HUES64 (cell line): ENCODE data around the gene NIPAL1.

Source experiments
- H3K27ac ChIP-seq: 2 replicates; pipeline ENCODE4 v1.7.0; 2013; ENCODE audit warnings: low read depth, low read length, inconsistent platforms
- H3K27me3 ChIP-seq: 2 replicates; pipeline ENCODE4 v1.6.1; 2013; ENCODE audit warnings: mild to moderate bottlenecking, low read length; ENCODE audit not compliant: insufficient read depth
- H3K36me3 ChIP-seq: 2 replicates; pipeline ENCODE4 v1.6.1; 2013; ENCODE audit warnings: mild to moderate bottlenecking, low read length; ENCODE audit not compliant: insufficient read depth
- H3K4me1 ChIP-seq: 2 replicates; pipeline ENCODE4 v1.6.1; 2013; ENCODE audit warnings: mild to moderate bottlenecking, low read length, moderate library complexity; ENCODE audit not compliant: insufficient read depth
- H3K4me3 ChIP-seq: 2 replicates; pipeline ENCODE4 v1.5.1; 2013; ENCODE audit warnings: mild to moderate bottlenecking, low read length, moderate library complexity
- H3K9ac ChIP-seq: 2 replicates; pipeline ENCODE4 v1.6.1; 2013; ENCODE audit warnings: mild to moderate bottlenecking, low read depth, low read length
- H3K9me3 ChIP-seq: 2 replicates; pipeline ENCODE4 v1.6.1; 2013; ENCODE audit warnings: low read depth, low read length; ENCODE audit not compliant: insufficient read depth
- WGBS: fragments of 150-250, 120-280 bp; methylation state at CpG from one replicate; pipeline ENCODE4 v1.1.7; 2013; ENCODE audit warnings: missing lambda C conversion rate; 5-methylcytosine and 5-hydroxymethylcytosine counted together

Gene NIPAL1

DNA sequence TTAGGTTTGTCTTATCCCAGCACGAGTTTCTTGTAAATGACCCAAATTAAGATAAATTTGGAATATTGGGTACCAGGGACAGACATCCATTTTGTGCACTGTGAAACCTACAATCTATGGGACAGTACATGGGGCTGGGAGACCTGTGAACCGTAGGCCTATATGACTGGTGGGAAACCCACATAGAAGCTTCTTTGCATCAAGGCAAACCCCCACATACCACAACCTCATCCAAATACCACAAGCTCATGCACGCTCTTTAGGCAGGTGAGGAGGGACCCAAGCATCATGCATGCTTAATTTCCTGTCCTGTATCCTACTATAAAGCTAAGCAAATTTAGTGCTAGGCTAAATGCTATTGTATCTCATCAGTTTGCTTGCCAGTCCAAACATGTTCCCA is 47.8 kb downstream of the NIPAL1 start:
- Histone ChIP-seq H3K4me1 (no peaks in the 10 kb centered on the region), H3K27me3 (no peaks in the 10 kb centered on the region), H3K9ac (no peak overlapping the region), H3K9me3 (no peaks in the 10 kb centered on the region), H3K36me3 (no peaks in the 10 kb centered on the region), H3K4me3 (no peak overlapping the region), H3K27ac (no peak overlapping the region)
- WGBS, result 92% methylated on average over 3 of the region's 3 CpGs

DNA sequence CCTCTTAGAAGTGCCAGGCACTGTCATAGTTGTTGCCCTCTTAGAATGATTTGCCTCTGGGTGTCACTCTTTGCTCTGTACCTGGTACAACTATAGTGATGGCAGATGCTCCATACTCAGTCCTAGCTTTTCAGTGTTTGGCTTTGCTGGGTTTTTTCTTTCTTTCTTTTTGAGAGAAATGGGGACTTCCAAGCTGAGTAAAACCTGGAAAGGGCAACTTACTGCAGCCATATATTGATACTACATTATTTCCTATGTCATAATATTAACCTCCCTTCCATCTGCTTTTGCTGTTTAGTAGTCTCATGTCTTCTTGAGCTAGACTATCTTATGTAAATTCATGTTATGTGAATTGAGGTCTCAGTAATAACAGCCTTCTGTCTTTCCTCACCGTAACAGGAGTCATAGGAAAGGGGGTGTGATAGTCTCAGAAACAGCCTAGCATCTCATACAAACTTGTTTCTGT is 49.0 kb downstream of the NIPAL1 start:
- Histone ChIP-seq H3K4me1 (no peaks in the 10 kb centered on the region), H3K9me3 (no peaks in the 10 kb centered on the region), H3K4me3 (no peak overlapping the region), H3K36me3 (no peaks in the 10 kb centered on the region), H3K9ac (no peak overlapping the region), H3K27ac (no peak overlapping the region), H3K27me3 (no peaks in the 10 kb centered on the region)
- WGBS, result 100% methylated on average over 1 of the region's 1 CpG

DNA sequence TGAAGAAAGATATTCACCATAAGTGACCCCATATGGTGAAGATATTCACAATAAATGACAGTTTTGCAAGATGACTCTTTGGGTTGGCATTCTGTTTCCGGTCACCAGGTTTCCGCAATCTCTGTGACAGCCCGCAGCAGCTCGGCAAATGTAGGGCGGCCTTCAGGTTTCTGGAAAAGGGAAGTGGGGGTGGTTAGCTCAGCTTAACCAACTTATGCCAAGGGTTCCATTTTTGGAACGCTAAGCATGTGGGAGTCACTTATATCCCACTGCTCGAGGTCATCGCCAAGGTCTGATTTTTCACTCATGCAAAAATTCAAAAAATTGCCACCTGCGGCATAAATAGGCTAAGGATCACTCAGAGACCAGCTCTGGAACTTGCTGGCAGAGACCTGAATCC is 51.0 kb downstream of the NIPAL1 start:
- Histone ChIP-seq H3K4me1 (no peaks in the 10 kb centered on the region), H3K27ac (no peak overlapping the region), H3K27me3 (no peaks in the 10 kb centered on the region), H3K36me3 (no peaks in the 10 kb centered on the region), H3K4me3 (no peak overlapping the region), H3K9ac (no peak overlapping the region), H3K9me3 (no peaks in the 10 kb centered on the region)
- 86% methylated on average over 9 of the region's 9 CpGs for WGBS

DNA sequence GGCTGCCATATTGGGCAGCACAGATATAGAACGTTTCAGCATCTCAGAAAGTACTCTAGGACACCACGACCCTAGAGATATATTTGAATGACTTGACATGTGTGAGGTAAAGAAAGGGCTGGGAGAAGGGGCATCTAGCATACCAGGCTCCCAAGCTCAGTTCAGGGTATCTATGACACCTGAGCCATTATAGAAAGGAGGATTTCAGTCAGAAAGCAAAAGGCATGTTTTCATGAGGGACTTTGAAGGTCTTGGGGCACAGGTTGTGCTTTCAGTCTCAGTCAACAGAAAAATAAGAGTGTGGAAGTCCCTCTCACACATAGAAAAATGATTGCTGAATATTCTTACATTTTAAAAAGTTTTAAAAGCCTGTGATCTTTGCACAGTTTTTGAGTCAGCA is 51.6 kb downstream of the NIPAL1 start:
- Histone ChIP-seq H3K27ac (no peak overlapping the region), H3K9me3 (no peaks in the 10 kb centered on the region), H3K27me3 (no peaks in the 10 kb centered on the region), H3K4me1 (no peaks in the 10 kb centered on the region), H3K4me3 (no peak overlapping the region), H3K9ac (no peak overlapping the region), H3K36me3 (no peaks in the 10 kb centered on the region)
- 96% methylated on average over 2 of the region's 2 CpGs for WGBS

DNA sequence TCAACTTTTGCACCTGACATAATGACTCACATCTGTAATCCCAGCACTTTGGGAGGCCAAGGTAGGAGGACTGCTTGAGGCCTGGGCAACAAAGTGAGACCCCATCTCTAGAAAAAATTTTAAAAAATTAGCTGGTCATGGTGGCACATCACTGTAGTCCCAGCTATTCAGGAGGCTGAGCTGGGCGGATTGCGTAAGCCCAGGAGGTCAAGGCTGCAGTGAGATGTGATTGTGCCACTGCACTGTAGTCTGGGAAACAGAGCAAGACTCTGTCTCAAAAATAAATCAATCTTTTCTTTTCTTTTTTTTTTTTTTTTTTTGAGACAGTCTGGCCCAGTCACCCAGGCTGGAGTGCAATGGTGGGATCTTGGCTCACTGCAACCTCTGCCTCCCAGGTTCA is 52.5 kb downstream of the NIPAL1 start:
- Histone ChIP-seq H3K4me1 (no peaks in the 10 kb centered on the region), H3K4me3 (no peak overlapping the region), H3K36me3 (no peaks in the 10 kb centered on the region), H3K27ac (no peak overlapping the region), H3K9me3 (no peaks in the 10 kb centered on the region), H3K27me3 (no peaks in the 10 kb centered on the region), H3K9ac (no peak overlapping the region)
- WGBS, result 38% methylated on average over 2 of the region's 2 CpGs

DNA sequence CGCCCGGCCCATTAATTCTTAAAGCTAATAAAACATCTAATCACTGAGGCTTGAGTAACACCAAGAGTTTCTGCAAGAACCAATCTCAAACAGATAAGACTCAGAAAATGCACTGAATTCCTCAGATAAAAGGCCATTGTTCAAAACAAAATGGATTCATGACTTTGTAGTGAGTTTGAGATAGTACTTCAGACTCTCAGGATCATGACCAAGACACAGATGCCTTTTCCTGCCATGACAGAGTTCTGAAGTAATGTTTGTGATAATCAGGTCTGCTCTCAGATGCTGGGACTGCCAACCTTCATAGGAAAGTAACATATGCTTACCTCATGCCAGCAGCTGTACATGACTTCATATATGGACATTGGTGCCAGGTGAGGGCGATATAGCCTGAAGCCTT is 54.6 kb downstream of the NIPAL1 start:
- WGBS, result 97% methylated on average over 3 of the region's 3 CpGs
- H3K4me3 ChIP-seq, result no peak overlapping the region
- H3K4me1 ChIP-seq, result no peaks in the 10 kb centered on the region
- no peak overlapping the region for H3K27ac ChIP-seq
- H3K27me3 ChIP-seq, result no peaks in the 10 kb centered on the region
- H3K9me3 ChIP-seq, result no peaks in the 10 kb centered on the region
- no peak overlapping the region for H3K9ac ChIP-seq
- H3K36me3 ChIP-seq, result no peaks in the 10 kb centered on the region

DNA sequence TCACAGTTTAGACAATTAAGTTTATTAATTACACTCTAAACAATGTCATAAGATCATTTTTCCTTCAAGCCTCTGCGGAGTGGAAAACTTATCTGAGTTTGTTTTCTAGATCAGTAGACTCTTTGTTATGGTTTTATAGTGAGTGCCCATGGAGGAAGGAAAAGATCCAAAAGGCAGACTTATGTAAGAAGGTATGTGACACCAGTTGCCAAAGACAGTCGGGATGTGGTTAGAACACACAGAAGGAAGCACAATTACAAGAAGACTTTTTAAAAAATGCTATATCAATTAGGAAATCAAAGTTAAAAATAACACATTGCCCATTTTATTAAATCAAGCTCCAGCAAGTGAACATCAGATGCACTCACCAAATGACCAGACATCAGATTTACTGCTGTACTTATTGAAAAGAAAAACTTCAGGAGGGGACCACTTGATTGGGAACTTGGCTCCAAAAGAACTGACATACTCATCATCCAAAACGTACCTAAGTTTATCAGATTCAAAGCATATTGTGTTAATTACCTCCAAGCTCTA is 57.1 kb downstream of the NIPAL1 start:
- Histone ChIP-seq H3K4me1 (no peaks in the 10 kb centered on the region), H3K27ac (no peak overlapping the region), H3K9me3 (no peaks in the 10 kb centered on the region), H3K9ac (no peak overlapping the region), H3K27me3 (no peaks in the 10 kb centered on the region), H3K4me3 (no peak overlapping the region), H3K36me3 (no peaks in the 10 kb centered on the region)
- WGBS, result 88% methylated on average over 3 of the region's 3 CpGs

DNA sequence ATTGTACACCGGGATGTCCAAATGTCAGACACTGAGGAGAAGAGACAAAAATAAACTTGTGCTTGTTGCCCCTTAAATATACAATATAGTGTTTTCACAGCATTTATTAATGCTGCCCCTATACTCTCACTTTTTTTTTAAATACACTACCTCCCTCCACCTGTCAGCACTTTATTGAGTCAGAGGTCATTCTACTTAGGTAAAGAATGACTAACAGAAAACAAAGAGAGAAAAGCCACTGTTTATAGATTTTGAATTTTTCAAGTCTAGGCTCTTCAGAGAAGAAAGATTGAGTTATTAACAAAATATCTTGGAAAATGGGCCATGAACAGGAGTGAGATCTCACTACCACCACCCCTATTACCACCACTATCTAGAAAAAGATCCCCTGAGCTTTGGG is 58.1 kb downstream of the NIPAL1 start:
- Histone ChIP-seq H3K27ac (no peak overlapping the region), H3K4me3 (no peak overlapping the region), H3K9me3 (no peaks in the 10 kb centered on the region), H3K27me3 (no peaks in the 10 kb centered on the region), H3K4me1 (no peaks in the 10 kb centered on the region), H3K9ac (no peak overlapping the region), H3K36me3 (no peaks in the 10 kb centered on the region)
- 100% methylated on average over 1 of the region's 1 CpG for WGBS

DNA sequence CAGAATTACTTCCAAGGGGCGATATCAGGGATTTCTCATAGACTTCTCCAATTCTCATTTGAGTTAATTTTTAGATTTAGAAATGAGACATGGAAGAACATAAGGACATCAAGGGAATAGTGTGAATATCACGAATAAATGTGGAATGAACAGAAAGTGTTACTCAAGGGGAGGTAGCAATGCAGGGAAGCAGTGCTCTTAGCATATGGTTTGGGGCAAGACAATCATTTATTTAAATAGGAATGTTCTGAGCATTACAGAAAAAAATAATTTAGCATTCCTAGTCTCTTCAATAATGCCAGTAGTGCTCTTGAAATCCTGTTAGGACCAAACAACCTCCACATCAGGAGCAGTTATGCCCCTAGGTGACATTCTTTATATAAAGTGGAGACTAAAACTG is 61.9 kb downstream of the NIPAL1 start:
- 42% methylated on average over 2 of the region's 2 CpGs for WGBS
- no peaks in the 10 kb centered on the region for H3K9me3 ChIP-seq
- H3K4me1 ChIP-seq, result 0 out of 2 replicates have a peak, but pooled peaks cover 4% of the 10 kb centered on the region
- no peak overlapping the region for H3K9ac ChIP-seq
- H3K4me3 ChIP-seq, result no peak overlapping the region
- H3K27me3 ChIP-seq, result no peaks in the 10 kb centered on the region
- no peaks in the 10 kb centered on the region for H3K36me3 ChIP-seq
- H3K27ac ChIP-seq, result no peak overlapping the region

DNA sequence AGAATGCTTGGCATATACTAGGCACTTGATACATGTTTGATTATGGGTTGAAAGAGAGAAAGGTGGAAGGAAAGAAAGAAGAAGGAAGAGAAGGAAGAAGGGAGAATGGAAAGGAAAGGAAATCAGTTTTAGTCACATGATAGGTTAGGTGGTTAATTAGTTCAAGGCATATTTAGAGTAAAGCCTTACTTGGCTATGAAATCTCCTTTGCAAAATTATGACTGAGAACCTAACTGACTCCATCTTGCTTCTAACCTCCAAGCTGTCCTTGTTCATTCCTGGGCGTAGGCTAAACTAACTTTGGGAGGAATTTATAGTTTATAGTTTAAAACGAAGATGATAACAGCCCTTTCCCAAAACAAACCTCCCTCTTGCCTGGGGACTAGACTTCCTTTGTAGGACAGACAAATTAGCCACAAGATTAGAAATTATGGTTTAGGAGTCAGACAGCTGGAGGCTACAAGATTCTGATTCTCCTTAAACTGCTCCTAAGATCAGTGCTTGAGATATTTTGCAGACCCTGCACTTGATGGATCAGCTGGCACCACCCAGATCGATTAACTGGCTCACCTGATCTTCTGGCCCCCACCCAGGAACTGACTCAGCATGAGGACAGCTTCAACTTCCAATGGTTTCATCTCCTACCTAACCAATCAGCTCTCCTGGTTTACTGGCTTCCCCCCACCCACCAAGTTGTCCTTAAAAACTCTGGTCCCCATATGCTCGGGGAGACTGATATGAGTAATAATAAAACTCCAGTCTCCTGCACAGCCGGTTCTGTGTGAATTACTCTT is 62.5 kb downstream of the NIPAL1 start:
- no peaks in the 10 kb centered on the region for H3K9me3 ChIP-seq
- no peaks in the 10 kb centered on the region for H3K27me3 ChIP-seq
- 94% methylated on average over 3 of the region's 5 CpGs for WGBS
- no peak overlapping the region for H3K9ac ChIP-seq
- H3K36me3 ChIP-seq, result no peaks in the 10 kb centered on the region
- H3K4me3 ChIP-seq, result no peak overlapping the region
- H3K27ac ChIP-seq, result no peak overlapping the region
- H3K4me1 ChIP-seq, result 0 out of 2 replicates have a peak, but pooled peaks cover 4% of the 10 kb centered on the region

DNA sequence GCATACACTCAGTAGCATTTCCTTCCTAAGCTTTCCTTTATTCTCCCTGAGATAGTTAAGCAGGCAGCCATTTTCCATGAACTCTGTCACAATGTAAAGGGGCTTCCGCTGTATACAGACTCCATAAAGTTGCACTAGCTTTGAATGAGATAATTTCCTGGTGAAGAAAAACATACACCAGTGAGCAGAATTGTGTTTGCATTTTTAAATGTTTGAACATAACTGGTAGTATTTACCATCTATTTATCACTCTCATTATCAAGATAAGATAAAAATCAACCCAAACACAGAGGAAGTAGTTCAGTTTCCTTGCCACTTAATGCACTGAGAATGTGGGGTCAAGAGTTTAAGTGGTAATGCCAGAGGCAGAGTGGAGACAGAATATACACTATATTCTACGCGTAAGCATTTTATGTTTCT is 63.4 kb downstream of the NIPAL1 start:
- Histone ChIP-seq H3K36me3 (no peaks in the 10 kb centered on the region), H3K9me3 (no peaks in the 10 kb centered on the region), H3K9ac (no peak overlapping the region), H3K27ac (no peak overlapping the region), H3K4me1 (0 out of 2 replicates have a peak, but pooled peaks cover 4% of the 10 kb centered on the region), H3K4me3 (no peak overlapping the region), H3K27me3 (no peaks in the 10 kb centered on the region)
- 95% methylated on average over 3 of the region's 3 CpGs for WGBS
